CD4-positive, alpha-beta T cell treated with Interferon alpha-2 for 1 hour (primary cell): ENCODE data around the gene STK35.
A peak's percentile ranks its signal among the peaks of the same experiment; 100 is the strongest.

ENCODE experiments used
- DNase-seq, 2 donors: peaks; one replicate each; pipeline ENCODE4 v3.0.0-alpha.2; 2020 to 2022

The STK35 gene

DNA sequence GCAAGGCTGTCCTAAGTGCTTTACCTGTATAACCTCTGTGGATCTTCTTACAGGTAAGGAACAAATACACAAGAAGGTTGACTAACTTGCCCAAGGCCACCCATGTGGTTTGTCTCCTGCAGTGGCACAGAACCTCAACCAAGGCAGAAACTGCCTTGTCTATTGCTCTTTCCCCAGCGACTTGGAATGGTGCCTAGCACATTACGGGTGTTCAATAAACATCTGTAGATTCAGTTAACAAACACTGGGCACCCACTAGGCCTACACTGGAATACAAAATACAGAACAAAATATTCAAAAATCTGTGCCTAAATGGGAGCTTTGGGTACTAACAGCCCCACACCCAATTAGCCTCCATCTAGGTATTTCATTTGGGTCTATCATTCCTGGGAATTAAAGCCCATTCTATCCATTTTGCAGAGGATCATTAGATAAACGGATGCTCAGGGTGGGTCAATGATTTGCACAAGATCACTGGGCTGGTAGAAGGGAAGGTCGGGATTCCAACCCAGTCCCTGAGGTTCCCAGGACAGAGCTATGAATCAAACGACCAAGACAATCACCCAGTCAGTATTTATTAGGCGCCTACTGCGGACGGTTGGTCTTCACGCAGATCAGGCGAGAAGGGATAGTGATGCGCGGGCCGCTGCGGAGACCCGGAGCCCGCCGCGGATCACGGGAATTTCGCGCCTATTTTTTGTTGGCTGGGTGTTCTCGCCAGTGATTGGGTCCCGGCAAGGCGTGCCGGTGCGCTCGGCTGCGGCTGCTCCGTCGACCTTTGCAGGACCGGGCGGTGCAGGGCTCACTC is at the start of gene STK35:
Gene STK35, plus strand, starts transcription at position 771 of the 808 bp plus-strand sequence. CDS start 55 bp downstream, outside the sequence.
- DNase-seq = peak in 1 of 2 donors; percentile 75

DNA sequence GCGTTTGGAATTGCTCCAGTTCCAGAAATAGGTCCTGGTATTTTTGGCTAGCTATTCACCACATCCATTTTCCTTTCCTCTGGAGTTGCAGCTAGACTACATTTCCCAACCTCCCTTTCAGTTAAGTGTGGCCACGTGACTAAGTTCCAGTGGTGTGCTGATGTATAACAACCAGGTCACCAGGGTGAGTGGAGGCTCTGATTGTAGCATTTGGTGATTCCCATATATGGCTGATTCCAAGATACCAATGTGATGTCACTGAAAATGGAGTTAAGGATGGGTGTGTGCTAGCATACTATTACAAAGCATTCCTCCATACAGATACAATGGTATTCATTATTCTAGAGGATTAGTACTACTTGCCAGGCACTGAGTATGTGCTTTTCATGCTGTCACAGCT is 49.7 kb upstream of the STK35 start:
- DNase-seq = no peak

DNA sequence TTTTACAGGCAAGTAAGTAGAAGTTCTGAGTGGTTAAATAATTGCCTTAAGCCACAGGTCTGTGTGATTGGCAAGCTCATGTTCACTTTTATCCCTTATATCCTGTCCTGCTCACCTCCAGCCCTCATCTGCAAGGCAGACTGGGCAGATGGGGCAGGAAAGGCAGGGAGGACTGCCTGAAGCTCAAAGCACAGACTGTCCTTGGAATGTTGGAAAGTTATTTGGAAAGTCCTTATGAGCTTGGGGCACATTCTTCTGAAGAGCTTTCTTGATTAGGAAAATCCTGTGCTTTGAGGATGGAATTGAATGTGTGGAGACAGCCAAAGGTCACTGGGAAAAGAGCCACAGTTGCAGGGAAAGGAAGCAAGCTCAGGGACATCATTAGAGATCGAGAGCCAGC is 48.9 kb upstream of the STK35 start:
- no peak for DNase-seq

DNA sequence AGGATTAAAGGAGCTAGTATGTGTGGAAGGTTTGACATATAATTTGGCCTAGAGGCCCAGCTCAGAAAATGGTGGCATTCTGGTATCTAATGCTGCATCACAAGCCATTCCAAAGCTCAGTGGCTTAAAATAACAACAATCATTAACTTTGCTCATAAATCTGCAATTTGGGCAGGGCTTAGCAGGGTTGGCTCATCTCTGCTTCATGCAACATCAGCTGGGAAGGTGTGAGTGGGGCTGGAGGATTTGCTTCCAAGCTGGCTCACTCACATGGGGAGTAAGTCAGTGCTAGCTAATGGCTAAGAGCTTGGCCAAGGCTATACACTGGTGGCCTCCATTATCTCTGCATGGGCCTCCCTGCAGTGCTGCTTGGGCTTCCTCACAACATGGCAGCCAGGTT is 48.0 kb upstream of the STK35 start:
- DNase-seq = no peak

DNA sequence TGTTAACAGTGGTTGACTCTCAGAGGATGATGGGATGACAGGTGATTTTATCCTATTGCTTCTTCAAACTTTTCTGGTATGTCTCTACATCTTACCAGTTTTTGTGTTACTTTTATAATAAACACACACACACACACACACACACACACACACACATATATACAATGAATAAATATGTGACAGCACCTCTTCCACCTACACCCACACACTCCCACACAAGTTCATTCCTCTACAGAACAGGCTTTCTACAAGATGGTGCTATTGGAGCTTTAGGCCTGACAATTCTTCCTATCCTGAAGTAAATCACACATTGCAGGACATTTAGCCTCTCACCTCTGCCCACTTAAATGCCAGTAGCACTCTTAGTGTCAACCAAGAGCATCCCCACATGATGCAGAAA is 46.7 kb upstream of the STK35 start:
- no peak for DNase-seq

DNA sequence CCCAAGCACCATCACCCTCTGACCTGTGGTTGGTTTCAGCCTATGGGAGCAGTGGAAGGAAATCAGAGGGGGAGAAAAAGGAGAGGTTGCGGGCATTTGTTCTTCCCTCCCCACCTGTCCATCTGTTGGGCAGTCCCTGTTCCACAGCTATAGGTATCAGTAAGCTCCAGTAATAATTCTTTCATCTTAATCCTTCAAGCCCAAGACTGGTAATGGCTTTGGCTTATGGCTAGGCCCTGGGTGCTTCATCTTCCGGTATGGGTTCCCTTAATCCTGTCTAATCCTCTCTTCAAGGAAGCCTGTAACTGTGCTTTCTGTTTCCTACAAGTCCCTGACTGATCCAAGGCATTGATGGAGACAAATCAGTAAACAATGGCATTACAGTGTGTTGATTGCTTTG is 42.2 kb upstream of the STK35 start:
- DNase-seq = no peak

DNA sequence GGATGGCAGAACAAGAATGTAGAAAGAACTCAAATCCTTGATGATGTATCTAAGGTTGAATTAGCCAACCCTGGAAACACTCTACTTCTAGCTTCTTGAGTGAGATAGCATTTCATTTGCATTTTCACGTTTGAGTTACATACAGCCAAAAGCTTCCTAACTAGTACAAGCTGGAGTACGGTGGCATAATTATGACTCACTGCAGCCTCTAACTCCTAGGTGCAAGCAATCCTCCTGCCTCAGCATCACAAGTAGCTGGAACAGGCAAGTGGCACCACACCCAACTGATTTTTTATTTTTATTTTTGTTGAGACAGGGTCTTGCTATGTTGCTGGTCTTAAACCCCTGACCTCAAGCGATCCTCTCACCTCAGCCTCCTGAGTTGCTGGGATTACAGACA is 36.5 kb upstream of the STK35 start:
- no peak for DNase-seq

DNA sequence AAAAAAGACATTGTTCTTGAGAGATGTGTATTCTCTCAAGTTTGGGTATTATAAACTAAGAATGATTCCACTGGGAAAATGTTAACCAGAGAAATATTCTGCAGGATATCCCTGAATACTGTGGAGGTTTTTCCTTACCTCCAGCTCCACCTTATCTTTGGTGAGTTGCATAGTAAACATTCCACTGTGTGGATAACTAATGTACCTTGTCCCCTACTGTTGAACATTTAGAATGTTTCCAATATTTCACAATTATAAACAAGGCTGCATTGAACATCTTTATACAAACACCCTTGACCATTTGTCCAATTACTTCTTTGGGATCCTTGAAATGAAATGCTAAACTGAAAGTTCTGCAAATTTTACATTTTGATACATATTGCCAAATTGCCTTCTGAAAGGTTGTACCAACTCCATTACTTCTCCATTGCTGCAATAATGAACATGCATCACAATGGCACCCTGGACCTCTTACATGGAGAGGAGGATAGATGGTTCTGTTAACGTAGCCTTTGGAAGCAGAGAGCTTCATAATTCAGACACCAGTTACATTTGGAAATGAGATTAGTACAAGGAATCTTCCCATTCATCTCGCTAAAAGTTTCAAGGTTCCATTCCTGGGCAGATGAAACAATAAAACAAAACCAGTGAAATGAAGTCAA is 35.0 kb upstream of the STK35 start:
- no peak for DNase-seq

DNA sequence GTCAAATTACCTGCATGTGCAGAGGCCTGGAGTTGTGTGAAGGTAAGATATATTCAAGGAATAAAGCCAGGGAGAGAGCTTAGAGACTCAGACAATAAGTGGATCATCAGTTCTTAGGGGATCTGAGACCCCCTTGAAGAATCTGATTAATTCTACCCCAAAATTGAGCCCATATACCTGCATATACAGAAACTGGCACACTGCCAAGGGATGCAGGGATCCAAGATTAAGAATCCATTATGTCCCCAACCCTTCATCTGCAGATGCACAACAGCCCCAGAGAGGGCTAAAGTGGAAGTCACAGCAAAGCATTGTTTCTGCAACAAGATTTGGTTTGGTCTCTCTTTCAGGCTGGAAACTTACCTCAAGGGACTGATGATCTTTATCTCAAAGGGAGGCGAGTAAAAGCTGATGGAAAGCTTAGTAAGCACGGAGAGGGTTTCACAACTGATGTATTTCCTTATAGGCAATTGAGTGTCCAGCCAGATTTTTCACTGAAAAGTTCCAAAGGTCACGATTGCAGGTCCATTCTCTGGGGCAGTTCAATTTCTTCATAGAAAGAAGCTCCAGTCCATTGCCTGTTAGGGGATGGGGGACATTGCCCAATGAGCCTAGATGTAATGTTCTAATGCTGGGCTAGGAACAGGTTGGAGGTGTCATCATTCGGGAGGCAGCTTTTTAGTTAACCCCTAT is 20.9 kb upstream of the STK35 start:
- DNase-seq = no peak

DNA sequence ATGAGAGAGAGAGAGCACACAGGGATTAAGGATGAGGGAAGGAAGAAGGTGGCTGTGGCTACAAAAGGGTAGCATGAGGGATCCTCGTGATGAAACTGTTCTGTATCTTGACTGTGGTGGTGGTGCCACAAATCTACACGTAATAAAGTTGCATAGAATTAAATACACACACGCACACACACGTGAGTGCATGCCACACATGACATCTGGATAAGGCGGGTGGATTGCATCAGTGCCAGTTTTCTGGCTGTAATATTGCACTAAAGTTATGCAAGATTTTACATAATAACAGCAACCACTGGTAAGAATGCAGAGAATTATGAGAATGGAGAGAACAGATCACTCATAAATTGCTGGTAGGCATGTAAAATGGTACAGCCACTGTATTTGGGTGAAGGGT is 16.9 kb upstream of the STK35 start:
- DNase-seq = peak in 1 of 2 donors; percentile 20

DNA sequence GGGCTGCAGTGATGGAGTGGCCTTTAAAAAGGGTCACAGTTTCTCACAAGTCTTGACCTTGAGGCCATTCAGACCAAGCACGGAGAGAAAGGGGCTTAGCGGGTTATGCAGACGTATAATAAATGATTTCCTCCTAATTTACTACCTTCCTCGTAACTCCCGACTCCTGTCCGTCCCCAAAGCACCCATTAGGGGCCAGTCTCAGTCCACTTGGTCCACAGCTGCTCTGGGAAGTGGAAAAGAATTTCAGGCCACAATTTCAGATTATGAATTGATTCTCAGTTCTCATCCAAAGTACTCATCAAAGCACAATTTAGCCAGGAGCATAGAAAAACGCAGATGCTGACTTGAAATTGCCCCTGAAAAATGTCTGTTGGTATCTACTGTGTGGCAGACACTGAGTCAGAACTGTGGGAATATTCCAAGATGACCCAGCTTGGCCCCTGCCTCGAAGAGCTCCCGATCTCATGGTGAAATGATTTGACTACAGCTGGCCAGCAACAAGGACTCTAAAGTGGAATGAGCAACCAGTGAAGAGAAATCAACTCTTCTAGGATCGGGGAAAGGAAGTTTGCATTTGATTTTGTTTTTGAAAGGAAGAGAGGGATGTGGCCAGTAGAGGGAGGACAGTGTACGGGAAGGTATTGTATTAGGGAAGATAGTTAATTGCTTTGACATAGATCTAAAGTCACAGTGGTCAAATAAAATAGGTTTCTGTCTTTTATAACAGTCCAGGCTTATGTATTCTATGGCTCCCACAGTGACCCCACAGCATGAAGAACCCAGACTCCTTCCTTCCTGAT is 15.2 kb upstream of the STK35 start:
- no peak for DNase-seq

DNA sequence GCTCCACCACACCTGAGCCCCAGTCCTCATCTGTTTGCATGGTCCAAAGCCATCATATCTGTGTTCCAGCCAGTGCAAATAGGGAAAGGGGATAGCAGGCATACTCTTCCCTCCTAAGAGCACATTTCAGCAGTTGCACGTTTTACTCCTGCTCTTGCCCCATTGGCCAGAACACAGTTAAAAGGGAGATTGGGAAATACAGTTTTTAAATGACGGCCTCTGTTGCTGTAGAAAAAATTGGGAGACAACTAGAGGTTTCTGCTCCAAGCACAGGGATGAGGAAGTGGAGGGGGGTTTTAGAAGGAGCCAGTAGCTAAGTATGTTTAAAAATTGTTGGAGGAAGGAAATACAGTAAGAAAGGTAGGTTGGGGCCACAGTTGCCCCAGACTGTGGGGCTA is 14.6 kb upstream of the STK35 start:
- DNase-seq = no peak

DNA sequence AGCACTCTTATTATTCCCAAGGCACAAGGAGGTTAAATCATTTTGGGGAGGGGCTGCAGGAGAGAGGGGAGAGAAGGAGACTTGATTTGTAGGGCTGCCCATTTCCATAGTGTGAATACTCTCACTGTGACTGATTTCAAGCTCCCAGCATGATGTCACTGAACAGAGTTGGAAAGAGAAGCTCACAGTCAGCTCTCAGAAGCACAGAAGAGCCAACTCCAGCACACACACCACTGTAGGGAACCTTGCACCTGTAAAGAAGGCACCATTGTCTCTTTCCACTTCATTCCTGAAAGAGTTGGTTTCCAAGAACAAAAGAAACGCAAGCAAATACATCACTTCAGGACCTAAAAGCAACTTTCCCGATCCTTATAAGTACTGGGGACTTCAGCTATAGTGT is 12.7 kb upstream of the STK35 start:
- no peak for DNase-seq

DNA sequence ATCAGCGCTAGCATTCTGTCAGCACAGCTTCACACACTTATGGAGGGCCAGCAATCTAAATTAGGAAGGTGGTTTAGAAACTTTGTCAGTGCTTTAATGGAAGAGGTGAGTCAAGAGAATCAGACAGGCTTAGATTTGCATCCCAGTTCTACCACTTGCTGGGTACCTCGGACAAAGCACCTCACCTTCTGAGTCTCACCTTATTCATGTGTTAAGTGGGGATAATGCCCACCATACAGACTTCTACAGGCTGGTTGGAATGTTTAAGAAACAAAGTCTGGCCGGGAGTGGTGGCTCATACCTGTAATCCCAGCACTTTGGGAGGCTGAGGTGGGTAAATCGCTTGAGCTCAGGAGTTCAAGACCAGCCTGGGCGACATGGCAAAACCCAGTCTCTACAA is 12.2 kb upstream of the STK35 start:
- DNase-seq = no peak

DNA sequence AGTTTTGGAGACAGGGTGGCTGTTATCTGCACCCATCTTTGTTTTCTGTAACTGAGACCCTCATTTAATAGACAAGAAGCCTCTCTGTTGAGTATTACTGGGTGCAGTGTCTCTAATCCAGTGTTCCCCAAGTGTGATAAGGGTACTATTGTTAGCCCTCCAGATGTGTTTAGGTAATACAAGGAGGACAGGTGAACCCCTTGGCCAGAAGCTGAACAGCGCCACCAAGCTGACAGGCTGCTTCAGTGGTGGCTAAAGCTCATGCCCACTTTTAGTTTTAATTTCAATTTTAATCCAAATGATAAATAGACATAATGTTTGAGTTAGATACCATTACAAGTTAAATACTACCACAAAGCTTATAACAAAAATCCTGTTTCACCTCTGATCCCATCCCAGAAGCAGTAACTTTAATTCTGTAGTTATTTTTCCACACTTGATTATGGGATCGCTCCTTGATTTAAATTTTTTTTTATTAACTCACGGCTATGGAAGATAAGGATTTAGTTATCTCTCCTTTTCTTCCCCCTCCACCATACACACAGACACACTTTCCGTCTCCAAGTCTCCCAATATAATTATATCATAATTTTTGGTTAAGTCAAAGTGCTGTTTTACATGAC is 8.4 kb upstream of the STK35 start:
- peak; percentile 16 to 38 for DNase-seq

DNA sequence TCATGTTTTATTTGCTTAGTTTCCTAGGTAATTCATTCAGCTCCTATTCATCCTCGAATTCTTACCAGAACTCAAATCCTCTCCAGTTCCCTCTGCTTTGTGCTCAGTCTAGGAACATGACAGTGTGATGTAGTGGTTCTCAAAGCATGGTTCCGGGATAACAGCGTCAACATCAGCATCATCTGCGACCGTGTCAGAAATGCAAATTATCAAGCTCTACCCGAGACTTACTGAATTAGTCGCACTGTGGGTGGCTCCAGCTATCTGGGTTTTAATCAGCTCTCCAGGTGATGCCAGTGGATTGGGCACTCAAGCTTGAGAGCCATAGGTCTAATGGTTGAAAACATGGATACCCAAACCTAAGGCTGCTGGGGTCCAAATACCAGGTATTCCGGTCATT is 7.7 kb upstream of the STK35 start:
- DNase-seq = no peak

DNA sequence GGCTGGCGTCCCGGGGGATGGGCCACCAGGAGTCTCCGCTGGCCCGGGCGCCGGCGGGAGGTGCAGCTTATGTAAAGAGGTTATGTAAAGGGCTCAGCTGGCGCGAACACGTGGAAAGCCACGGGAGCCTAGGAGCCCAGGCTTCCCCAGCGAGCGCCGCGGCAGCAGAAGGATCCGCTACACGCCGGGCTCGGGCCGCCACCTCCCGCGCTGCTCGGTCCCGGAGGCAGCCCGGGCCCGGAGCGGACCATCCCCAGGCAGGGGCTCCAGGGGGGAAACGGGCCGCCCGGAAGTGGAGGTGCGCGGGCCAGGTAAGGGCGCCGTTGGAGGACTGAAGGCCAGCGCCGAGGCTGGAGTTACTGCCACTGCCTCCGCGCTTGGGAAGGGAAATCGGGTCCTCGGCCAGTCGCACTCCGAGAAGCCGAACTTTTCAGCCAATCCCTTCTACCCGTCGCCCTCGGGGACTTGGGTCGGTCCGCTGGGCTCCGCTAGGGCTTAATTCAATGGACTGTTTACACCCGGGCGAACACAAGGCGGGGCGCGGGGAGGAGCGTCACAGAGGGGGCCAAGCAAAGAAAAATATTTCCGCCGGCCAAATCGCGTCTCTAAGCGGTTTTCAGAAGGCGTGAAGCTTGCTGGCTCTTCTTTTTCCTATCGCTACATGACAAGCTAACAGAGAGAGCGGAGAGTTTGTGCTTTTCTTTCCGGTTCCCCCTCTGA is 398 bp downstream of the STK35 start:
- peak; percentile 88 to 93 for DNase-seq

DNA sequence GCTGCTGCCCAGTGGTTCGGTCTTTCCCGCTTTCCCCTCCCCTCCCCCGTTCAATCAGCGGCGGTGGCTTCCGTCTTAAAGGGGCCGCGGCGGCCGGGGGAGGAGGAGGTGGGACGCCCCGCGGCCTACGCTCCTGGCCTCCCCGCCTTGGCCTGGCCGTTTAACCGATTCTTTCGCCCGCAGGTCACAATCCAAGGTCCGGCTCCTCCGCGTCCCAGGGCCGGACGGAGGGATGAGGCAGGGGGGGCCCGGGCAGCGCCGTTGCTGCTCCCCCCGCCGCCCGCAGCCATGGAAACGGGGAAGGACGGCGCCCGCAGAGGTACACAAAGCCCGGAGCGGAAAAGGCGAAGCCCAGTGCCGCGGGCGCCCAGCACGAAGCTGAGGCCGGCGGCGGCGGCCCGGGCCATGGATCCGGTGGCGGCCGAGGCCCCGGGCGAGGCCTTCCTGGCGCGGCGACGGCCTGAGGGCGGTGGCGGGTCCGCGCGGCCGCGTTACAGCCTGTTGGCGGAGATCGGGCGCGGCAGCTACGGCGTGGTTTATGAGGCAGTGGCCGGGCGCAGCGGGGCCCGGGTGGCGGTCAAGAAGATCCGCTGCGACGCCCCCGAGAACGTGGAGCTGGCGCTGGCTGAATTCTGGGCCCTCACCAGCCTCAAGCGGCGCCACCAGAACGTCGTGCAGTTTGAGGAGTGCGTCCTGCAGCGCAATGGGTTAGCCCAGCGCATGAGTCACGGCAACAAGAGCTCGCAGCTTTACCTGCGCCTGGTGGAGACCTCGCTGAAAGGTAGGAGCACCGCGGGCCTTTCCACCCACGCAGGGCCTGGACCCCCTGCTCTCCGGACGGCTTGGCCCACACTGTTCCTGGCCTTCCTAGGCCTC is 1.2 kb downstream of the STK35 start:
- DNase-seq = peak; percentile 84 to 90

DNA sequence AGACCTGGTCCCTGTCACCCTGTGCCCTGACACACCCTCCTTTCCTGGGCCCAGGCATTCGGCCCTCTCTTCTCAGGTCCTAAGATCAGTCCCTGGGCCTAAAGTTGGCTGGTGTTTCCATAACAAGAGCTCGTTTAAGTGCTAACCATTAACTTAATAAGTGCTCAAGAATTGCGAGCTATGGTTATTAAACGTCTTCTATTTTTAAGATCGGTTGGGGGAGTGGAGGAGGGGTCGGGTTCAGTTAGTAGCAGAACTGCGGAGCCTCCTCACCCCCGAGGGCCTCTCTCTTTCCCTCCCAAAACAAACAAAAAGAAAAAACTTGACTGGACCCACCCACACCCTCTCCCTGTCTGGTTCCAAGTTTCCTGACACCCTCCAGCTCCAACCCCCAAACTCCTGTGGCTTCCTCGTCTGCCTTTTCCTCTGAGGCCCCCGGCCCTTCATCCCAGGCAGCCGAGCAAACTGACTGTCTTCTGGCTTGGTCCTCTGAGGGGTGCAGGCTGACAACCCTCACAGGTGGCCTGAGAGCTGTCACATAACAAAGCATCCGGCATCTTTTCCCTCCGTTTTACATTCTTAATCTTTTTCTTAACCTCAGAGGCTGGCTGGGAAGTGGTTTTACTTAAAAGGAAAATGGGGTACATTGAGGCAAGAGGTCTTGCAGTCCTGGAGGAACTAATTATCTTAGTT is 2.0 kb downstream of the STK35 start:
- no peak for DNase-seq

DNA sequence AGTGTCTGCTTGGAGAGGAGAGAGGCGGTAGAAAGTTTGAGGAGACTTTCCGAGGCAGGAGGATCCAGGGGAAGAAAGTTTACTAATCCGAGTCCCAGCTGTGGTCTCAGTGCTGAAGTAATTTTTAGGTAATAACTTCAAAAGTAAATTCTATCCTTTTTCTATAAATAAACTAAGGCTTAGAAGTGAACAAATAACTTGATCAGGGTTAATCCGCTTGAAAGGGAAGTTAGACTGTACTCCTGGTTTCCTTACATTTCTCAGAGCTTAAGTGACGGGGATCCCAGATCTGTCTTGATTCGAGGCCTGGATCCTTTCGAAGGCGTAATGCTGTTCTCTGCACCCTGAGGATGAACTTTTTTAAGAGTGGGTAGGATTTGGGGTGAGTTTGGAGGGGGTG is 2.6 kb downstream of the STK35 start:
- no peak for DNase-seq
